SK-N-SH treated with all-trans-retinoic acid at 6 μM for 48 hours (cell line): ENCODE measurements around the gene OSBPL5.

Experiments used
- ARNTL ChIP-seq: fragments of 450-650 bp; formaldehyde crosslinking; IDR thresholded peaks from 2 replicates; pipeline ENCODE4 v1.5.0; 2020; ENCODE audit warnings: low read depth, mild to moderate bottlenecking, moderate library complexity, borderline replicate concordance
- BACH2 ChIP-seq: fragments of 250-450 bp; sonication (Bioruptor Pico); IDR thresholded peaks from 2 replicates; pipeline ENCODE4 v1.9.0; 2021; ENCODE audit warnings: mild to moderate bottlenecking, borderline replicate concordance
- CSDC2 ChIP-seq: fragments of 250-450 bp; sonication (Bioruptor Pico); IDR thresholded peaks from 2 replicates; pipeline ENCODE4 v1.5.0; 2020; ENCODE audit warnings: mild to moderate bottlenecking, moderate library complexity
- ISL1 ChIP-seq: fragments of 250-450 bp; sonication (Bioruptor Pico); IDR thresholded peaks from 2 replicates; pipeline ENCODE4 v2.1.2; 2022; ENCODE audit warnings: mild to moderate bottlenecking, moderate library complexity
- ZFP30 ChIP-seq: fragments of 450-650 bp; formaldehyde crosslinking; IDR thresholded peaks from 2 replicates; pipeline ENCODE4 v1.5.0; 2022; ENCODE audit warnings: mild to moderate bottlenecking, moderate library complexity
- ZNF8 ChIP-seq: fragments of 450-650 bp; formaldehyde crosslinking; IDR thresholded peaks from 2 replicates; pipeline ENCODE4 v1.5.0; 2020; ENCODE audit warnings: mild to moderate bottlenecking, moderate library complexity
- TF ChIP-seq, protein P1 (sequence below): fragments of 250-450 bp; sonication (Bioruptor Pico); IDR thresholded peaks from 2 replicates; pipeline ENCODE4 v1.5.0; 2020; ENCODE audit warnings: mild to moderate bottlenecking, moderate library complexity
- TF ChIP-seq, protein P2 (sequence below): fragments of 250-450 bp; sonication (Bioruptor Pico); IDR thresholded peaks from 2 replicates; pipeline ENCODE4 v1.8.0; 2020; ENCODE audit warnings: mild to moderate bottlenecking, moderate library complexity, borderline replicate concordance

DNA sequence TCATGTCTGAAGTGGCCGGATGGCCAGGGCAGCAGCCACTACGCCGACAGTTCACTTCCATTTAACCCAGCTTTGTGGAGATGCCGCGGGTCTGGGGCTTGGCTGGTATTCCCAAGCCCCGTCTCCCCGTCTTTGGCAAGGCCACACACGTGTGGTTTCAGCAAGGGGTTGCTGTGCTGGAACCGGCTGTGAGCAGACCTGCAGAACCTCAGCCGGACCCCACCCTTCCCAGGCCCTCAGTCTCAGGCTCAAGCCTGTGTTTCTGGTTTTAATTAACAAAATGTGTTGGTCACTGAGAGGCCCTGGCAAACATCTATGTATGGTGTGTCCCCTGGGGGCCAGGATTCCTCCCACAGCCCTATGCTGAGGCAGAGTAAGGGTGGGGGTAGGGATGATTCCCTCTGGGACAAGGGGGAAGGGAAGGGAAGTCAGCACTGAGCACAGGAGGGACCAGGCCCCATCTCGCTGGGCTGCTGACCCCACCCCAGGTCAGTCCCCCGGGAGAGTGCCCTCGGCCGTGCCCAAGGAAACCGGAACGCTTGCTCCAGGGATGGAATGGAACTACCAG lies 9.3 kb downstream of the OSBPL5 start:
- TF ChIP-seq, protein P1, sequence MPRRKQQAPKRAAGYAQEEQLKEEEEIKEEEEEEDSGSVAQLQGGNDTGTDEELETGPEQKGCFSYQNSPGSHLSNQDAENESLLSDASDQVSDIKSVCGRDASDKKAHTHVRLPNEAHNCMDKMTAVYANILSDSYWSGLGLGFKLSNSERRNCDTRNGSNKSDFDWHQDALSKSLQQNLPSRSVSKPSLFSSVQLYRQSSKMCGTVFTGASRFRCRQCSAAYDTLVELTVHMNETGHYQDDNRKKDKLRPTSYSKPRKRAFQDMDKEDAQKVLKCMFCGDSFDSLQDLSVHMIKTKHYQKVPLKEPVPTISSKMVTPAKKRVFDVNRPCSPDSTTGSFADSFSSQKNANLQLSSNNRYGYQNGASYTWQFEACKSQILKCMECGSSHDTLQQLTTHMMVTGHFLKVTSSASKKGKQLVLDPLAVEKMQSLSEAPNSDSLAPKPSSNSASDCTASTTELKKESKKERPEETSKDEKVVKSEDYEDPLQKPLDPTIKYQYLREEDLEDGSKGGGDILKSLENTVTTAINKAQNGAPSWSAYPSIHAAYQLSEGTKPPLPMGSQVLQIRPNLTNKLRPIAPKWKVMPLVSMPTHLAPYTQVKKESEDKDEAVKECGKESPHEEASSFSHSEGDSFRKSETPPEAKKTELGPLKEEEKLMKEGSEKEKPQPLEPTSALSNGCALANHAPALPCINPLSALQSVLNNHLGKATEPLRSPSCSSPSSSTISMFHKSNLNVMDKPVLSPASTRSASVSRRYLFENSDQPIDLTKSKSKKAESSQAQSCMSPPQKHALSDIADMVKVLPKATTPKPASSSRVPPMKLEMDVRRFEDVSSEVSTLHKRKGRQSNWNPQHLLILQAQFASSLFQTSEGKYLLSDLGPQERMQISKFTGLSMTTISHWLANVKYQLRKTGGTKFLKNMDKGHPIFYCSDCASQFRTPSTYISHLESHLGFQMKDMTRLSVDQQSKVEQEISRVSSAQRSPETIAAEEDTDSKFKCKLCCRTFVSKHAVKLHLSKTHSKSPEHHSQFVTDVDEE: no peak
- TF ChIP-seq ZFP30 (CRISPR knock-in tag): no peak
- no peak for TF ChIP-seq ARNTL
- TF ChIP-seq ISL1 (CRISPR knock-in tag): no peak
- TF ChIP-seq ZNF8 (CRISPR knock-in tag): no peak
- TF ChIP-seq BACH2: no peak
- no peak for TF ChIP-seq CSDC2 (CRISPR knock-in tag)
- TF ChIP-seq, protein P2, sequence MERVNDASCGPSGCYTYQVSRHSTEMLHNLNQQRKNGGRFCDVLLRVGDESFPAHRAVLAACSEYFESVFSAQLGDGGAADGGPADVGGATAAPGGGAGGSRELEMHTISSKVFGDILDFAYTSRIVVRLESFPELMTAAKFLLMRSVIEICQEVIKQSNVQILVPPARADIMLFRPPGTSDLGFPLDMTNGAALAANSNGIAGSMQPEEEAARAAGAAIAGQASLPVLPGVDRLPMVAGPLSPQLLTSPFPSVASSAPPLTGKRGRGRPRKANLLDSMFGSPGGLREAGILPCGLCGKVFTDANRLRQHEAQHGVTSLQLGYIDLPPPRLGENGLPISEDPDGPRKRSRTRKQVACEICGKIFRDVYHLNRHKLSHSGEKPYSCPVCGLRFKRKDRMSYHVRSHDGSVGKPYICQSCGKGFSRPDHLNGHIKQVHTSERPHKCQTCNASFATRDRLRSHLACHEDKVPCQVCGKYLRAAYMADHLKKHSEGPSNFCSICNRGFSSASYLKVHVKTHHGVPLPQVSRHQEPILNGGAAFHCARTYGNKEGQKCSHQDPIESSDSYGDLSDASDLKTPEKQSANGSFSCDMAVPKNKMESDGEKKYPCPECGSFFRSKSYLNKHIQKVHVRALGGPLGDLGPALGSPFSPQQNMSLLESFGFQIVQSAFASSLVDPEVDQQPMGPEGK (CRISPR knock-in tag): no peak
